GM18505 (cell line): ENCODE measurements around the gene SEM1.
"Not testable (repeated sequence)": the region's sequence is repeated elsewhere in the genome, so short reads cannot be mapped to it uniquely, and the experiment has no call there.

Experiments
- ATAC-seq: cut with Tn5 transposase; IDR thresholded peaks from one replicate; pipeline ENCODE4 v1.9.1; 2021; ENCODE audit not compliant: unreplicated experiment
- POLR2A ChIP-seq: IDR thresholded peaks from 4 replicates; pipeline ENCODE4 v1.6.1; 2011; ENCODE audit warnings: borderline replicate concordance; ENCODE audit not compliant: insufficient read depth, insufficient read length; ENCODE audit errors: extremely low read depth

SEM1 gene

GRCh38 chr7:96718107-96719003 lies 8.7 kb upstream of the SEM1 start:
- ATAC-seq = no peak
- TF ChIP-seq POLR2A = no peak

DNA sequence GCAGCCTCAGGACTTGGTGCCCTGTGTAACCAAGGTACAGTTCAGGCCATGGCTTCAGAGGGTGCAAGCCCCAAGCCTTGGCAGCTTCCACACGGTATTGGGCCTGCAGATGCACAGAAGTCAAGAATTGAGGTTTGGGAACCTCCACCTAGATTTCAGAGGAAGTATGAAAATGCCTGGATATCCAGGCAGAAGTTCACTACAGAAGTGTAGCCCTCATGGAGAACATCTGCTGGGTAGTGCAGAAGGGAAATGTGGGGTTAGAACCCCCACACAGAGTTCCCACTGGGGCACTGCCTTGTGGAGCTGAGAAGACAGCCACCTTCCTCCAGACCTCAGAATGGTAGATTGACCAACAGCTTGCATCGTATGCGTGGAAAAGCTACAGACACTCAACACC lies 3.4 kb upstream of the SEM1 start:
- ATAC-seq = no peak
- TF ChIP-seq POLR2A = no peak

DNA sequence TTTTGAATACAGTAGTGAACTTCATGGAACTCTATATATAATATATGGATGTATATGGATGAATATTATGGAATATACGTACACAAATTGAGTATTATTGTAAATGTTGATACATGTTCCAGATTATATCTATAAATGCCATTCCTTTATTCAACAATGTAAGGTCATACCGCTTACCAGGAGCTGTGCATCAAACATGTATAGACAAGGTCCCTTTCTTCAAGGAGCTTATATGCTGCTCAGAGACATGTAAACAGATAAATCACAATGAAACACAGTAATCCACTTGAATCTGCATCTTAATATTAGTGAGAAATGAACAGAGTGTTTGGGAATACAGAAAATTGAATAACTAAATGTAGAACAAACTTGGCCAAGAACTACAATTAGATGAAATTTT lies 898 bp upstream of the SEM1 start:
- TF ChIP-seq POLR2A = no peak
- no peak for ATAC-seq

GRCh38 chr7:96708872-96709271 lies 774 bp downstream of the SEM1 start:
- no peak for TF ChIP-seq POLR2A
- ATAC-seq = no peak

DNA sequence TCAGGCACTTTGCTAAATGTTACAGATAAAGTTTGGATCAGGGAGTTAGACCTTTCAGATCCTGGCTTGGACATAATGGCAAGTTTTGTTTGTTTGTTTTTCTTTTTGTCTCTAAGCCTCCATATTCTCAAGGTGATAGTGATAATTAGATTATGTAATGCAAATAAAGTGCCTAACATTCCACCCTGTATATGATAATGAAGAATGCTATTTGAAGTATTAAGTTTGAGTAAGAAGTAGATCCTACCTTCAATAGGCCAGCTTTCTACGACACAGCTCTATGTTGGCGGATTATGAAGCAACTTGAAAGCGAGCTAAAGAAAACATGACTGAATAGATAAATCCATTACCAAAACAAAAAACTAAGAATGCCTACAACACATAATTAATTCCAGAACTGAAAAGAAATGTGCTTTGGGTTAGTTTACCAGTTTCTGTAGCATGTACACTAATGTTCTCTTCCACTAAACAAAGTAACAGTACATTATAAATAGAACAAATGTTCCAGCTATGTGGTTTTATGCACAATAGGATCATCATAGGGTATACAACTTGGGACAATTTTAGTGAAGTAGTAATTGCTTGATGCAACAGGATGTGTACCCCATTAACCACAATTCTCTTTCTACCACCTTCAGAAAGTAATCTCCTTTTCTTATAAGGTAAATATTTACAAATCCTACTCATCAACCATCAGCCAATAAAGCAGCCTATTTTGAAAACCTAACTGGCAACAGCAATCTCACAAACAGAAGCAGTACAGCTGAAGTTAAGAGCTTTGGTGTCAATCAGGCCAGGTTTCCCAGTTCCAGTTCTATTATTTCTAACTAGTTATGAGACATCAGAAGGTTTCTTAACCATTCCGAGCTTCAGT lies 1.5 kb downstream of the SEM1 start:
- no peak for TF ChIP-seq POLR2A
- no peak for ATAC-seq

DNA sequence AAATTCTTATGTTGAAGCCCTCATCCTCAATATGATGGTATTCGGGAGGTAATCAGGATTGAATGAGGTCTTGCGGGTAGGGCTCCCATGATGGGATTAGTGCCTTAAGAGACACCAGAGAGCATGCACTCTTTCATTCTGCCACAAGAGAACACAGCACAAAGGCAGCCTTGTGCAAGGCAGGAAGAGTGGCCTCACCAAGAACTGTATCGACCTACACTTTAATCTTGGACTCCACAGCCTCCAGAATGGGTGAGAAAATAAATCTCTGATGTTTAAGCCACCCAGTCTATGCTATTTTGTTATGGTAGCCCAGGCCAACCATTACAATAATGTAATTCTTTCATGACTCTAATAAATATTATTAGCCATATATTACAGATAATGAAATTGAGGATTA lies 8.4 kb downstream of the SEM1 start:
- no peak for TF ChIP-seq POLR2A
- no peak for ATAC-seq

- no peak for ATAC-seq
Measured at GRCh38 chr7:96700516-96700915, 9.1 kb downstream of the SEM1 start.

GRCh38 chr7:96699219-96699871 lies 10.3 kb downstream of the SEM1 start:
- no peak for TF ChIP-seq POLR2A
- no peak for ATAC-seq

More at GRCh38 chr7:96700516-96700915, 9.1 kb downstream of the SEM1 start:
- no peak for TF ChIP-seq POLR2A

GRCh38 chr7:96698449-96698848 lies 11.2 kb downstream of the SEM1 start:
- ATAC-seq = not testable (repeated sequence)

DNA sequence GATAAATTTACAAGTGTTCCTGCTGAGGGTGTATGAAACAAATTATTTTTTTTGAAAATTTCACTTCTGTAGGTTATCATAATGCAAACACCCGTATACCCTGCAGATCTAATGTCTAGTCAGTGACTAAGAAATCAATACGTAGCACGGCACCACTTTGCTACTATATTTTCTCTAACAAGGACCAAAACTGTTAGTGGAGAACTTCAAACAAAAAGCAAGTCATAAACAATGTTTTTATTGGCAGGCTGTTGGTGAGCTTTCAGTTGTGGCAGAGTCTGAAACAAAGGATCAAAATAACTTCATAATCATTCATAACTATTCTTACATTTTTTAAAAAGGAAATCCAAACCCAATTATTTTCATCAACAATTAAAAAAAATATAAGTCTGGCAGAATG lies 11.8 kb downstream of the SEM1 start:
- no peak for ATAC-seq
- TF ChIP-seq POLR2A = no peak

- no peak for TF ChIP-seq POLR2A
- no peak for ATAC-seq
Measured at GRCh38 chr7:96695581-96695980, 14.1 kb downstream of the SEM1 start.

DNA sequence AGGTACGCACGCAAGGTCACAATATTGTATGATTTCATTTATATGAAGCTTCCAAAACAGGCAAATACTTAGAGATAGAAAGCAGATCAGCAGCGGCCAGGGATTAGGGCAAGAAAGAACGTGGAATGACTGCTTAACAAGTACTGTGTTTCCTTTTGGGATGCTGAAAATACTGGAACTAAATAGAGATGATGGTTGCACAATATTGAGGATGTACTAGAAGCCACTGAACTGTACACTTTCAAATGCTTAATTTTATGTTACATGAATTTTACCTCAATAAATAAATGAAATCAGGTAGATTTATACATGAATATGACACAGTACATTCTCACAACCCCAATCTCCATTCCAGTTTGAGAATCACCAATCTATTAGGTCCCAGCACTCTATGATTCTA lies 15.6 kb downstream of the SEM1 start:
- no peak for TF ChIP-seq POLR2A

DNA sequence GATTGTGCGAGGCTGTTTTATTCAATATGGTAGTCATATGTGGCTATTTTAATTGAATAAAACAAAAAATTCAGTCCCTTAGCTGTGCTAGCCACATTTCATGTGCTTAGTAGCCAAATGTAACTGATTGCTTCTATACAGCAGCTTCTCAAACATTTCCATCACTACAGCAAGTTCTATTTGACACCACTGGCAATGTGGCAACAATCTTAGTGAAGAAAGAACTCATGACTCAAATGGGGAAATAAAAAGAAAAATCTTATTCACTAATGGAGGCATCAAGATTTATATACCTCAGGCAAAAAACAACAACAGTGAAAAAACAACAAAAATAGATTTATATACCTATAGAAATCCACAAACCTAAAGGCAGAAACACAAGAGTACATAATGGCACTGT lies 17.9 kb downstream of the SEM1 start:
- no peak for TF ChIP-seq POLR2A
- no peak for ATAC-seq

More for the DNA sequence above, 15.6 kb downstream of the SEM1 start:
- ATAC-seq = no peak
